Colonic mucosa (tissue), 4 donors: ENCODE measurements around the gene DHRS1. TPM values are rescaled to one million over a fixed set of nuclear protein-coding genes. Genes with fewer than 3 reads are reported as not detected.

ENCODE experiments used
- DNase-seq: peaks from one replicate; pipeline ENCODE4 v3.0.0-alpha.2; 2020
- H3K27ac ChIP-seq: fragments of 200-600 bp; one replicate; pipeline ENCODE4 v1.8.0; 2021
- H3K27me3 ChIP-seq: fragments of 200-600 bp; one replicate; pipeline ENCODE4 v1.8.0; 2021
- H3K36me3 ChIP-seq: fragments of 200-600 bp; one replicate; pipeline ENCODE4 v1.8.0; 2021
- H3K4me1 ChIP-seq: fragments of 200-600 bp; one replicate; pipeline ENCODE4 v1.8.0; 2021; ENCODE audit warnings: mild to moderate bottlenecking
- H3K4me3 ChIP-seq: fragments of 200-600 bp; one replicate; pipeline ENCODE4 v1.8.0; 2021
- H3K9ac ChIP-seq, 2 donors: one replicate each; pipeline ENCODE4 v1.7.0; 2013; ENCODE audit warnings: control low read depth in 2 of 2, low read depth in 2 of 2, low read length in 2 of 2
- H3K9me3 ChIP-seq: fragments of 200-600 bp; one replicate; pipeline ENCODE4 v1.8.0; 2021
- intact Hi-C: fragments of 100-400 bp; cut with DNase I; formaldehyde crosslinking; loops from one replicate; pipeline ENCODE4 v1.14.1; 2022
- total RNA-seq, 2 donors: library from RNA; stranded (reverse); fragmentation: NEBNext Ultra II Directional in 1 of 2; extraction: Animal tissue kit (Norgen Biotek cat#: 25700) in 1 of 2; gene quantifications; one replicate each; pipeline ENCODE4 v1.2.1, GENCODE V29; 2021
- TF ChIP-seq, protein P1 (sequence below): fragments of 200-600 bp; IDR thresholded peaks from one replicate; pipeline ENCODE4 v1.8.0; 2022; ENCODE audit warnings: antibody characterized with exemption, mild to moderate bottlenecking
- donor health status: healthy.
- donor health status: DM: no; HTN: no; CAD: no.
- donor health status: DM: no; HTN: no; CAD: no.

DHRS1 gene
- total RNA-seq, 2 donors from 2014 or later, result 38.0 to 42.4 TPM

GRCh38 chr14:24284501-24285035, 15.0 kb downstream of the DHRS1 start:
- DNase-seq, result no peak
- Histone ChIP-seq H3K36me3 (no peaks in the 10 kb centered on the region), H3K27ac (no peak overlapping the region), H3K27me3 (no peaks in the 10 kb centered on the region), H3K4me3 (no peak overlapping the region), H3K9me3 (no peaks in the 10 kb centered on the region), H3K9ac (no peak overlapping the region), H3K4me1 (no peaks in the 10 kb centered on the region)
- intact Hi-C loops, result no loop called here
- TF ChIP-seq, protein P1, sequence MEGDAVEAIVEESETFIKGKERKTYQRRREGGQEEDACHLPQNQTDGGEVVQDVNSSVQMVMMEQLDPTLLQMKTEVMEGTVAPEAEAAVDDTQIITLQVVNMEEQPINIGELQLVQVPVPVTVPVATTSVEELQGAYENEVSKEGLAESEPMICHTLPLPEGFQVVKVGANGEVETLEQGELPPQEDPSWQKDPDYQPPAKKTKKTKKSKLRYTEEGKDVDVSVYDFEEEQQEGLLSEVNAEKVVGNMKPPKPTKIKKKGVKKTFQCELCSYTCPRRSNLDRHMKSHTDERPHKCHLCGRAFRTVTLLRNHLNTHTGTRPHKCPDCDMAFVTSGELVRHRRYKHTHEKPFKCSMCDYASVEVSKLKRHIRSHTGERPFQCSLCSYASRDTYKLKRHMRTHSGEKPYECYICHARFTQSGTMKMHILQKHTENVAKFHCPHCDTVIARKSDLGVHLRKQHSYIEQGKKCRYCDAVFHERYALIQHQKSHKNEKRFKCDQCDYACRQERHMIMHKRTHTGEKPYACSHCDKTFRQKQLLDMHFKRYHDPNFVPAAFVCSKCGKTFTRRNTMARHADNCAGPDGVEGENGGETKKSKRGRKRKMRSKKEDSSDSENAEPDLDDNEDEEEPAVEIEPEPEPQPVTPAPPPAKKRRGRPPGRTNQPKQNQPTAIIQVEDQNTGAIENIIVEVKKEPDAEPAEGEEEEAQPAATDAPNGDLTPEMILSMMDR, result no peak

DNA sequence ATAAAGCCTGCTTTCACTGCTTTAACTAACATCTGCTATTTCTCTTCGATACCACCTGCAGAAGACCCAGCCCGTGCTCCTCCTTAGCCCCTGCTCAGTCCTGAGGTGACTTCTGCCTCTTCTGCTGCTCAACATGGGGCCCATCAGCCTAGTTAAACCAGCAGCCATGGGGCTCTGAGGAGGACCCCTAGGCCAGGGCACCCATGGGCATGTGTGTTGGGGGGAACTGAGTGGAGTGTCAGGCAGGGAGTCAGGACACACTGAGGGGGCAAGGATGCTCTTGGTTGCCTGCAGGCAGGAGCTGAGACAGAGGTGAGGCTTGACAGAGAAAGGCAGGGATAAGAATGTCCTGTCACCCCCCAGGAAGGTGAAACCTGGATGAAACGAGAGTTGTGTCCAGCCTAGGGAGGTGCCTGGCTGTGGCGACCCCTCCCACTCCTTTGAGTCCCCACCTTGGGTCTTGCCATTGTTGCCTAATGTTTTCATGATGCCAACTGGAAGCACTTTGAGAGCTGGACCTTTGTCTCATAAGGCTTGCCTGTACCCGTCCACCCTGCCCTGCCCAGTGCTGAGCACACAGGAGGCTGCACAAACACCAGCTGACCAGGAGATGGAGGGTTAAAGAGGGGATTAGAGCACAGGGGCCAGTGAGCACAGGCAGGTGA, 15.7 kb downstream of the DHRS1 start:
- no peaks in the 10 kb centered on the region for H3K4me1 ChIP-seq
- intact Hi-C loops, result no loop called here
- TF ChIP-seq, protein P1, result no peak
- H3K27me3 ChIP-seq, result no peaks in the 10 kb centered on the region
- no peaks in the 10 kb centered on the region for H3K36me3 ChIP-seq
- no peak overlapping the region for H3K9ac ChIP-seq
- DNase-seq, result no peak
- no peaks in the 10 kb centered on the region for H3K9me3 ChIP-seq
- H3K27ac ChIP-seq, result no peak overlapping the region
- H3K4me3 ChIP-seq, result no peak overlapping the region

GRCh38 chr14:24282736-24283135, 16.8 kb downstream of the DHRS1 start:
- no peaks in the 10 kb centered on the region for H3K4me1 ChIP-seq
- H3K9ac ChIP-seq, result no peak overlapping the region
- H3K4me3 ChIP-seq, result no peak overlapping the region
- no peak overlapping the region for H3K27ac ChIP-seq
- H3K36me3 ChIP-seq, result no peaks in the 10 kb centered on the region
- TF ChIP-seq, protein P1, result no peak
- DNase-seq, result no peak
- H3K9me3 ChIP-seq, result no peaks in the 10 kb centered on the region
- H3K27me3 ChIP-seq, result no peaks in the 10 kb centered on the region
- intact Hi-C loops, result no loop called here

DNA sequence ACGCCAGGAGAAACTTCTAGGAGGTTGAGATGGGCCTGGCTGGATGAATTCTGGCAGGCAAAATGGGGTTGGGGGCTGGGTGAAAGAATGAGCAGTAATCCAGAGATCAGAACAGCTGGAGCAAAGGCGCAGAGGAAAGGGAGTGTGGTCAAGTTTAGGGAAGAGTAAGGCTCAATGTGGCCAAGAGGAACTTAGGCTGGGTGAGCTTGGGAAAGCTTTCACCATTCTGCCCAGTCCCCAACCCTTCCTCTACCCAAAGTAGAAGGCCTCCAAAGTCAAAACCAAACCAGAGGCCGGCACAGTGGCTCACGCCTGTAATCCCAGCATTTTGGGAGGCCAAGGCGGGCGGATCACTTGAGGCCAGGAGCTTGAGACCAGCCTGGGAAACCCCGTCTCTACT, 17.9 kb downstream of the DHRS1 start:
- Histone ChIP-seq H3K36me3 (no peaks in the 10 kb centered on the region), H3K27me3 (no peaks in the 10 kb centered on the region), H3K4me3 (no peak overlapping the region), H3K4me1 (no peaks in the 10 kb centered on the region), H3K9me3 (no peaks in the 10 kb centered on the region), H3K27ac (no peak overlapping the region), H3K9ac (no peak overlapping the region)
- intact Hi-C loops, result no loop called here
- TF ChIP-seq, protein P1, result no peak
- no peak for DNase-seq

- intact Hi-C loops, result no loop called here
- H3K9me3 ChIP-seq, result no peaks in the 10 kb centered on the region
- H3K4me1 ChIP-seq, result no peaks in the 10 kb centered on the region
- no peak overlapping the region for H3K4me3 ChIP-seq
- no peaks in the 10 kb centered on the region for H3K27me3 ChIP-seq
- no peak for DNase-seq
- H3K36me3 ChIP-seq, result no peaks in the 10 kb centered on the region
- H3K9ac ChIP-seq, result no peak overlapping the region
- TF ChIP-seq, protein P1, result no peak
- H3K27ac ChIP-seq, result no peak overlapping the region
These were observed 18.7 kb downstream of the DHRS1 start for GRCh38 chr14:24280797-24281460.
